ENCODE results near the gene UBASH3B. TPM values are rescaled to one million over a fixed set of nuclear protein-coding genes. Genes with fewer than 3 reads are reported as not detected.

The UBASH3B gene
- polyA plus RNA-seq, 3 donors, result 6.3 to 9.1 (median 8.2) TPM

DNA sequence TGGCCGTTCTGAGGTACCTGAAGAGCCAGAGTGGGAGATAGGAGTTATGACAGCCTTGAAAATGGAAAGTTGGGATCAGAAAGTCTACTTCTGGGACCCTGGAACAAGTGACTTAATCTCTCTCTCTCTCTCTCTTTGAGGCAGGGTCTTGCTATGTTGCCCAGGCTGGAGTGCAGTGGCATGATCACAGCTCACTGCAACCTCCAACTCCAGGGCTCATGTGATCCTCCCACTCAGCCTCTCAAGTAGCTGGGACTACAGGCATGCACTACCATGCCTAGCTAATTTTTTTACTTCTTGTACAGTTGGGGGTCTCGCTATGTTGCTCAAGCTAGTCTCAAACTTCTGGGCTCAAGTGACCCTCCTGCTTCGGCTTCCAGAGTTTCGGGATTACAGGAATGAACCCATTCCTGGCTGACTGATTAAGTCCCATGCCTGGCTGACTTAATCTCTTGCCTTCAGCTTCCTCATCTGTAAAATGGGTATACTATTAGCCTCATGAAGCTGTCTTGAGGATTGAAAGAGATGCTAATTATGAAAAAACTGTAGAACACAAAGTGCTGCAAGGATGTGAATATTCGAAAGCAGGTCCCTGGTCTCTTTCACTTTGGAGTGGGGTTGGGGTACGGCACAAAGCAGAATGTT, 87.7 kb downstream of the UBASH3B start:
- no peak for DNase-seq (ENCODE audit: extremely low read depth in 1 of 11, low read depth in 9 of 11, low spot score in 4 of 11)

DNA sequence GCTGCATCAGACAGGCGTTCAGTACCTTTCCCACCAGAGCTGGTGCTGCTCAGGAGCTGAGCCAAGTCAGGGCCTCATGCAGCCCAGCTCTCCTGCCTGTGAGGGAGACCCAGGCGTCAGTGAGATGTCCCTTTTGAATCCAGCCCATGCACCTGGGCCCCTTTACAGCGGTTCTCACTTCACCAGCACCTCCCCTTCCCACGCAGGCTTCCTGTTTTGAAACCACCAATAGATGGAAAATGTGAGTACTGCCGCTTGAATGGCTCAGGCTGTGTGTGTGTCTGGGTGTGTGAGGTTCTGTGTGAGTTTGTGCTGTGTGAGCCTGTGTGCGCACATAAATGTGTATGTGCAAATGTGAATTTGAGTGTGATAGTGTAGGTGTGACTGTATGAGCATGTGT, 88.4 kb downstream of the UBASH3B start:
- no peak for DNase-seq (ENCODE audit: extremely low read depth in 1 of 11, low read depth in 9 of 11, low spot score in 4 of 11)

DNA sequence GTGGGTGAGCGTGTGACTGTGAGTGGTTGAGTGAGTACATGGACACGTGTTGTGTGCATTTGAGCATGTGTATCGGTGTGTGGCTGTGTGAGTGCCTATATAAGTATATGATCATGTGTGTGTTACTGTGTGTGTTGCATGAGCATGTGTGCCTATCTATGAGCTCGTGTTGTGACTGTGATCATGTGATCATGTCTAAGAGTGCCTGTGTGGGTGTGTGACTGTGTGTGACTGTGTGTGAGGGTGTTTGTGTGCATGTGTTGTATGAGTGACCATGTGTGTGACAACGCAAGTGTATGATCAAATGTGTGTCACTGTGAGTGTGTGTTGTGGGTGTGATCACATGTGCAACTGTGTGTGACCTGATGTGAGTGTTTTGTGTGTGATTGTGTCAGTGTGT, 88.8 kb downstream of the UBASH3B start:
- no peak for DNase-seq (ENCODE audit: extremely low read depth in 1 of 11, low read depth in 9 of 11, low spot score in 4 of 11)

- DNase-seq (ENCODE audit: extremely low read depth in 1 of 11, low read depth in 9 of 11, low spot score in 4 of 11), result no peak
These were observed 89.6 kb downstream of the UBASH3B start for GRCh38 chr11:122745111-122745510.

GRCh38 chr11:122746050-122746478, 90.5 kb downstream of the UBASH3B start:
- no peak for DNase-seq (ENCODE audit: extremely low read depth in 1 of 11, low read depth in 9 of 11, low spot score in 4 of 11)

DNA sequence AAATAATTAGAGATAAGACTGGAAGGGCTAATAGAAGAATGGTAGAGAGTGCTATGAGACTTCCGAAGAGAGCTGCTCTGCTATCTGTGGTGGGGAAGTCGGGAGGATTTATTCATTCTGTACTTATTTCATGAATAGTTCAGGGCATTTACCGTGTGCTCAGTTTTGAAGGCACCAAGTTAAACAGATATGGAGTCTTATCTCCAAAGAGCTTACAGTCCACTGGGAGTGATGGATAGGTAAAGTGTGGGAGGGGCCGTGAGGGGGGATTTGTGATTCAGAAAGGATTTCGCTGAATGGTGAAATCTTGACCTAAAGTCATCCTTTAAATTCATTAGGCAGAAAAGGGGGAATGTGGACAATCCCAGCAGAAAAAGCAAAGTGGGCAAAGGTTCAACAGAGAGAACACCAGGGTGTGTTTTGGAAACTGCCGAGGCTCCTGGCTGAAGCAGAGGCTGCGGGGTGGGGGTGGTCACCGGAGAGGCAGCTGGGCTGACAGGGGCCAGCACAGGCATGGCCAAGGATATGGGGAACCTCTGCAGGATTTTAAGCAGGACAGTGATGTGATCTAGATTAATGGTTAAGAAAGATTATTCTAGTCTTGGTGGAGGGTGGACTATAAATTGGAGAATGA, 91.2 kb downstream of the UBASH3B start:
- no peak for DNase-seq (ENCODE audit: extremely low read depth in 1 of 11, low read depth in 9 of 11, low spot score in 4 of 11)

GRCh38 chr11:122747351-122747781, 91.8 kb downstream of the UBASH3B start:
- no peak for DNase-seq (ENCODE audit: extremely low read depth in 1 of 11, low read depth in 9 of 11, low spot score in 4 of 11)

GRCh38 chr11:122749005-122749687, 93.6 kb downstream of the UBASH3B start:
- no peak for DNase-seq (ENCODE audit: extremely low read depth in 1 of 11, low read depth in 9 of 11, low spot score in 4 of 11)

DNA sequence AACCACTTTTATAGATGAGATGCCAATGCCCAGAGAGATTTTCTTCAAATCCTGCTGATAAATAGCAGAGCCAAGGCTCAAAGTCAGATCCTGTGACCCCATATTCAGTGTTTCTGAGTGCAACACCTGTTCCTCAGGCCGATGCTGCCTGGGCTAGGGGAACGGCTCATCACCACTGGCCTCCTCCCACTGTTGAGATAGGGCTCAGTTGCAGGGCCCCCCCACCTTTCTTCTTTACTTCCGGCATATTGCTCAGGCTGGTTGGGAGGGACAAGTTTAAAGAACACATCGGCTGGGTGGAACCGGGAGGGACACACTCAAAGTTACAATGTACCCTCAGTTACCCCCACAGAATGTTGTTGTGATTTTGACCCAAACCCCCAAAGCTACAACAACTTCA, 94.5 kb downstream of the UBASH3B start:
- DNase-seq (ENCODE audit: extremely low read depth in 1 of 11, low read depth in 9 of 11, low spot score in 4 of 11), result no peak

- no peak for DNase-seq (ENCODE audit: extremely low read depth in 1 of 11, low read depth in 9 of 11, low spot score in 4 of 11)
These were observed 96.0 kb downstream of the UBASH3B start for GRCh38 chr11:122751292-122752070.

GRCh38 chr11:122754028-122754427, 98.5 kb downstream of the UBASH3B start:
- no peak for DNase-seq (ENCODE audit: extremely low read depth in 1 of 11, low read depth in 9 of 11, low spot score in 4 of 11)

GRCh38 chr11:122754553-122755322, 99.2 kb downstream of the UBASH3B start:
- DNase-seq (ENCODE audit: extremely low read depth in 1 of 11, low read depth in 9 of 11, low spot score in 4 of 11), result no peak

DNA sequence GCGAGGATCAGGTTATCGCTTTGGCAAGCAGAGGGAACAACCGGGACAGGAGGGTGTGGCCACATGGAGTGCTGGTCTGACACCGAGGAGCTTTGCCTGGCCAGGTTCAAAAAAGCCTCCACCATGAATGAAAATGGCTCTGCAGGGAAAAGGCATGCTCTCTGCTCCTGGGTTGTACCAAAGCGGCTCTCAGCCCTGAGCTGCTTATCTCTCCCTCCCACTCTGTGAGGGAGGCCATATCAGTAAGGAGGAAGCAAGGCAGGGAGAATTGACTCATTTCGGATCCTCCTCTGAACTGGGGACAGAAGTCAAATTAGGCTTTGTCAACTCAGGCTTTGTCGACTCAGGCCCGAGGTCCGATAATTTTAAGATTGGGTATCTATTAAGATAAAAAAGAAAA, 99.9 kb downstream of the UBASH3B start:
- DNase-seq (ENCODE audit: extremely low read depth in 1 of 11, low read depth in 9 of 11, low spot score in 4 of 11), result no peak

- DNase-seq (ENCODE audit: extremely low read depth in 1 of 11, low read depth in 9 of 11, low spot score in 4 of 11), result no peak
These were observed 100.4 kb downstream of the UBASH3B start for GRCh38 chr11:122755941-122756340.

DNA sequence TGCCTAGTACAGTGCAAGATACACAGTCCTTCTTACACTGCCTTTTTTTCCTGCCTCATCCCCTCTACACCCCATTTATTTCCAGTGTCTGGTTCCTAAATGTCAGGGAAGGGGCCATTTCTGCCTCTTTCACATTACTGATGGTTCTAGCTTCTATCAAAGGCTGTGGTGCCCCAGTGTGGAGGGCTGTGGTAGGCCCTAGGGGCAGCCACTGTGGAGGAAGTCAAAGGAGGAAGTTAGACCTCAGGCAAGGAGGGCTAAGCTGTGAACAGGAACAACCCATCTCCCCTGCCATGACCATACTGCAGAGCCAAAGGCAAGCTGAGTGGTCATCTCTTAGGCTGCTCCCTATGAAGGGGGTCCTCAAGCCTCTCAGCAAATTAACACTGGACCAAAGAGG, 100.9 kb downstream of the UBASH3B start:
- no peak for DNase-seq (ENCODE audit: extremely low read depth in 1 of 11, low read depth in 9 of 11, low spot score in 4 of 11)

DNA sequence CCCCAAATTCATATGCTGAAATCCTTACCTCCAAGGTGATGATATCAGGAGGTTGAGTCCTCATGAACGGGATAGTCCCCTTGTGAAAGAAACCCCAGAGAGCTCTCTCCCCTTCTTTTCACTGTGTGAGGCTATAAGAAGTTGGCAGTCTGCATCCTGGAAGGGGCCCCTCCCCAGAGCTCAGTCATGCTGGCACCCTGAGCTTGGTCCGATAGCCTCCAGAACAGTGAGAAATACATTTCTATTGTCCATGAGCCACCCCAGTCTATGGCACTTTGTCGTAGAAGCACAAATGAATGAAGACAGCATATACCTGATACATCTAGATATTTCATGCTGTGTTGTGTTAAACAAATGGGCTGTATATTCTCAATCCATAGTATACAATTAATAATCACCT, 101.7 kb downstream of the UBASH3B start:
- no peak for DNase-seq (ENCODE audit: extremely low read depth in 1 of 11, low read depth in 9 of 11, low spot score in 4 of 11)

GRCh38 chr11:122758339-122758738, 102.8 kb downstream of the UBASH3B start:
- DNase-seq (ENCODE audit: extremely low read depth in 1 of 11, low read depth in 9 of 11, low spot score in 4 of 11), result no peak

- no peak for DNase-seq (ENCODE audit: extremely low read depth in 1 of 11, low read depth in 9 of 11, low spot score in 4 of 11)
These were observed 103.5 kb downstream of the UBASH3B start for GRCh38 chr11:122758974-122759373.

DNA sequence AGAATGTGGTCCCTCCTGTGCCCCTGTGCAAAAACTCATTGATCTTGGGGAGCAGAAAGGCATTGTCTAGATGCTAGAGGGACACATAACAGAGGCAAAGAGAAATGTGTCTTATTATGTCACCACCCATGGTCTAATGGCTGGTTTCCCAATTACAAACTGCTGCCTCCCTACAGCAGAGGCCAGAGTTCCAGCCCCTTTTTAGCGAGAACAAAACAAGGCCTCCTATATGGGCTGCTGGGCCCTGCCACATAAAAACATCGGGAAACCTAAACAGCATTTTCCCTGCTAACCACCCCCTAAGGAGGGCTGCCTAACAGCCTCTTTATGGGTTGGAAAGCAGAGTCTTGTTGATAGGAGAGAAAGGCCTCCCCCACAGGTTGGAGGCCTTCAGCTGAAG, 107.6 kb downstream of the UBASH3B start:
- DNase-seq (ENCODE audit: extremely low read depth in 1 of 11, low read depth in 9 of 11, low spot score in 4 of 11), result no peak

Data from renal cortex interstitium (tissue), 11 donors.